Right lobe of liver (tissue), 6 donors: ENCODE measurements around the gene PM20D1. TPM values are rescaled to one million over a fixed set of nuclear protein-coding genes. Genes with fewer than 3 reads are reported as not detected.

Experiments
- ATAC-seq, 4 donors: fragments of 200-7000 bp; cut with Tn5 transposase; one replicate each; pipeline ENCODE4 v1.9.1; 2020; ENCODE audit warnings: mild to moderate bottlenecking in 4 of 4, moderate library complexity in 4 of 4
- DNase-seq, 3 donors: peaks; one replicate each; pipeline ENCODE4 v3.0.0-alpha.2; 2020
- H3K27ac ChIP-seq, 3 donors: fragments of 200-600 bp; one replicate each; pipeline ENCODE4 v1.8.0; 2022
- H3K27me3 ChIP-seq, 2 donors: fragments of 200-600 bp; one replicate each; pipeline ENCODE4 v1.8.0; 2022
- H3K36me3 ChIP-seq, 4 donors: fragments of 200-600 bp; sonication (generic) in 1 of 4; one replicate each; pipeline versions ENCODE4 v1.5.1 to v1.8.0; 2017 to 2022; ENCODE audit warnings: control low read depth in 1 of 4
- H3K4me1 ChIP-seq, 4 donors: fragments of 200-600 bp; sonication (generic) in 1 of 4; one replicate each; pipeline versions ENCODE4 v1.5.1 to v1.8.0; 2017 to 2022; ENCODE audit warnings: control low read depth in 1 of 4
- H3K4me3 ChIP-seq, 3 donors: fragments of 200-600 bp; one replicate each; pipeline ENCODE4 v1.8.0; 2022
- H3K9me3 ChIP-seq, 4 donors: fragments of 200-600 bp; sonication (generic) in 1 of 4; one replicate each; pipeline versions ENCODE4 v1.5.1 to v1.8.0; 2017 to 2022; ENCODE audit warnings: control low read depth in 1 of 4
- CTCF ChIP-seq, 4 donors: fragments of 200-600 bp in 3 of 4; fragments of 450-650 bp in 1 of 4; IDR thresholded peaks; one replicate each; pipeline versions ENCODE4 v1.5.1 to v1.8.0; 2016 to 2022; ENCODE audit warnings: antibody characterized with exemption in 4 of 4, mild to moderate bottlenecking in 2 of 4
- POLR2A ChIP-seq: fragments of 450-650 bp; IDR thresholded peaks from one replicate; pipeline ENCODE4 v1.6.1; 2017; ENCODE audit warnings: antibody characterized with exemption, mild to moderate bottlenecking
- WGBS: methylation state at CpG from one replicate; pipeline ENCODE4 v1.1.6; 2018; ENCODE audit warnings: low coverage, low lambda C conversion rate; ENCODE audit not compliant: insufficient coverage; ENCODE audit errors: missing lambda C conversion rate; 5-methylcytosine and 5-hydroxymethylcytosine counted together
- intact Hi-C, 2 donors: fragments of 100-400 bp; cut with DNase I; formaldehyde crosslinking; loops; one replicate each; pipeline versions ENCODE4 v1.11.2 to v1.14.1; 2022
- total RNA-seq, 6 experiments: library from RNA; depleted of rRNA in 2 of 6; stranded (reverse); fragments of >200 nt in 2 of 6; fragmentation: NEBNext Ultra II Directional in 3 of 6; extraction: Animal tissue kit (Norgen Biotek cat#: 25700) in 3 of 6; gene quantifications; one replicate each; pipeline versions ENCODE4 v1.1.0 to v1.2.4, GENCODE V29; 2016 to 2023
- donor health status: DM: no; HTN: yes; CAD: no.
- donor health status: DM: no; HTN: no; CAD: no.
- donor health status: DM: no; HTN: no; CAD: no.
- donor health status: DM: no; HTN: yes; CAD: no.
- donor health status: DM: no; HTN: yes; CAD: no.

PM20D1 gene
- total RNA-seq, 6 experiments from 2014 or later, result 0.12 to 0.42 (median 0.15) TPM; not detected in 2

- intact Hi-C loops, result loop anchor here (5.0 to 10.0 kb wide), 2 partner anchors 120 to 122 kb away; no protein-coding TSS in a partner anchor
- no peak for DNase-seq
- H3K27ac ChIP-seq, result no peak overlapping the region
- H3K4me3 ChIP-seq, result no peak overlapping the region
- ATAC-seq, result no peak
- no peaks in the 10 kb centered on the region for H3K27me3 ChIP-seq
- H3K9me3 ChIP-seq, result no peaks in the 10 kb centered on the region
- TF ChIP-seq POLR2A (no peak), CTCF (IDR thresholded peaks at IDR 0.05) (no peak)
- WGBS, result 80% methylated on average over 5 of the region's 8 CpGs
- H3K4me1 ChIP-seq, result no peaks in the 10 kb centered on the region
- no peaks in the 10 kb centered on the region for H3K36me3 ChIP-seq
Measured at GRCh38 chr1:205792481-205792881, 57.5 kb downstream of the PM20D1 start.

- intact Hi-C loops, result loop anchor here (5.0 to 10.0 kb wide), 2 partner anchors 121 to 123 kb away; no protein-coding TSS in a partner anchor
- 37% methylated on average over 5 of the region's 5 CpGs for WGBS
Measured at GRCh38 chr1:205791568-205792180, 58.3 kb downstream of the PM20D1 start.

GRCh38 chr1:205787287-205787916, 62.5 kb downstream of the PM20D1 start:
- H3K4me1 ChIP-seq, result peaks cover 0 to 7% (median 0%) of the 10 kb centered on the region in 4 donors
- 65% methylated on average over 8 of the region's 10 CpGs for WGBS
- no peaks in the 10 kb centered on the region for H3K27me3 ChIP-seq
- TF ChIP-seq CTCF (IDR thresholded peaks at IDR 0.05) (no peak), POLR2A (no peak)
- no peak overlapping the region for H3K4me3 ChIP-seq
- DNase-seq (no peak), ATAC-seq (no peak)
- no peaks in the 10 kb centered on the region for H3K9me3 ChIP-seq
- H3K36me3 ChIP-seq, result no peaks in the 10 kb centered on the region
- intact Hi-C loops, result no loop called here
- H3K27ac ChIP-seq, result no peak overlapping the region

More at GRCh38 chr1:205791568-205792180, 58.3 kb downstream of the PM20D1 start:
- no peaks in the 10 kb centered on the region for H3K4me1 ChIP-seq
- DNase-seq (peak; percentile 66 to 74 (median 71)), ATAC-seq (peak; percentile 96 to 98 (median 97))
- H3K4me3 ChIP-seq, result no peak overlapping the region
- no peak overlapping the region for H3K27ac ChIP-seq
- no peaks in the 10 kb centered on the region for H3K36me3 ChIP-seq
- no peak for TF ChIP-seq POLR2A
- peak; percentile 80 to 91 (median 82) for TF ChIP-seq CTCF (IDR thresholded peaks at IDR 0.05)
- H3K9me3 ChIP-seq, result no peaks in the 10 kb centered on the region
- no peaks in the 10 kb centered on the region for H3K27me3 ChIP-seq

- DNase-seq (no peak), ATAC-seq (no peak)
- Histone ChIP-seq H3K4me3 (no peak overlapping the region), H3K27me3 (no peaks in the 10 kb centered on the region), H3K4me1 (peaks cover 0 to 7% (median 0%) of the 10 kb centered on the region in 4 donors), H3K27ac (no peak overlapping the region), H3K9me3 (no peaks in the 10 kb centered on the region), H3K36me3 (no peaks in the 10 kb centered on the region)
- TF ChIP-seq POLR2A (no peak), CTCF (IDR thresholded peaks at IDR 0.05) (no peak)
- intact Hi-C loops, result no loop called here
- WGBS, result 71% methylated on average over 4 of the region's 4 CpGs
Measured at GRCh38 chr1:205786601-205787000, 63.3 kb downstream of the PM20D1 start.
